CD4-positive, alpha-beta T cell treated with Interferon alpha-2 for 1 hour (primary cell): ENCODE measurements around the gene TFDP1.
"Not testable (repeated sequence)": the region's sequence is repeated elsewhere in the genome, so short reads cannot be mapped to it uniquely, and the experiment has no call there.

Source experiments
- DNase-seq, 2 donors: peaks; one replicate each; pipeline ENCODE4 v3.0.0-alpha.2; 2020 to 2022

Gene TFDP1

DNA sequence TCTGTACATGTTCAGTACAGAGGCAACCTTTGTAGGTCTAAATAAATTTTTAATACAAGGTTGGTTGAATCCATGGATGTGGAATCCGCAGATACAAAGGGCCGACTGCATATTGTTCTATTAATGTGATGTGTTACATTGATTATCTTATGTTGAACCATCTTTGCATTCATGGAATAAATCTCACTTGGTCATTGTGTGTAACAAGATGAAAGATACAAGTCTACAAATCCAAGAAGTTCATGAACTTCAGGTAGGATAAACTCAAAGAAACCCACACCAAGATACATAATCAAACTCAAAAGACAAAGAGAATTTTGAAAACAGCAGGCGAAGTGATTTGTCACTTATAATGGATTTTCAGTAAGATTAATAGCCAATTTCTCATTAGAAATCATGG lies 8.0 kb upstream of the TFDP1 start:
- no peak for DNase-seq

DNA sequence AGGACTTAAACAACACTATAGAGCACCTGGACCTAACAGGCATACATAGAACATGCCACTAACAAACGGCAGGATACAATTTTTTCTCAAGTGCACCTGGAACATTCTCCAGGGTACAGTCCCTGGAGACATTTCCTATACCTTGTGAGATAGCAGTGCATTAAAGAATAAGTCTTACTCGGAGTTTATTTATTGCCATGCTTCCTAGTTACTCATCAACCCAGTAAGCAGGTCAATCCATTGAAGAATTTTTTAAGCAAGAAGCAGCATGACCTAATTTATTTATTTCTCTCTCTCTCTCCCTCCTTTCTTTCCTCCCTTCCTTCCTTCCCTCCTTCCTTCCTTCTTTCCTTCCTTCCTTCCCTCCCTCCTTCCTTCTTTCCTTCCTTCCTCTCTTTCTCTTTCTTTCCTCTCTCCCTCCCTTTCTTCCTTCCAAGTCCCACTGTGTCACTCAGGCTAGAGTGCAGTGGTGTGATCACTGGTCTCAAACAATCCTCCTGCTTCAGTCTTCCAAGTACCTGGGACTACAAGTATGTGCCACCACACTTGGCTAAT lies 6.6 kb upstream of the TFDP1 start:
- no peak for DNase-seq

DNA sequence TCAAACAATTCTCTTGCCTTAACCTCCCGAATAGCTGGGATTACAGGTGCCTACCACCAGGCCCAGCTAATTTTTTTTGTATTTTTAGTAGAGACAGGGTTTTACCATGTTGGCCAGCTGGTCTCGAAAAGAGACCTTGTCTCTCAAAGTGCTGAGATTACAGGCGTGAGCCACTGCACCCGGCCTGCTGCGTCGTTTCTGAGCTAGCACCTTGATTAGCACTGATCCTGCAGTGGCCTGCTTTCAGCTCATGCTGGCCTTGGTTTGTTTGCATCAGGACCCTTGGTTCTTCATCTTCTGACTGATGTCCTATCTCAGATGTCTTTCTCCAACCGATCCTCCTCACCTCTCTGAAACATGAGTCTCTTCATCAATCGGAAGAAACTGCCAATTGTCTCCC lies 4.9 kb upstream of the TFDP1 start:
- no peak for DNase-seq

DNA sequence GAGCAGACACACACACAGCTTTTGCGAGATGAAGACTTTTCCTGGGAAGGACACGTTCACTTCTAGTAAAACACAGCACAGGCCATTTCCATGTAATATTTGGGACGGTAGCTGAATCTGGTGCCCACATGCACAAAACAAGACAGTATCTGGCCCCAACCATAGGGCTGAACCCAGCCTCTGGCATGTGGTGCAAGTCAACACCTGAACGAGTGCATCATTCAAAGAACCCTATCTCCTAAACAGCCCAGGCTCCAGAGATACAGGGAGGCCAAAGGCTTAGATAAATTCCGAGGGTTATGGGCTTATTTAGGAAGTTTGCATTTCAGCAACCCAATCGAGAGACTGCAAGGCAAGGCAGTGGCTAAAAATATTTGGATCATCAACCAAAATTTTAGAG lies 2.7 kb upstream of the TFDP1 start:
- DNase-seq, result no peak

DNA sequence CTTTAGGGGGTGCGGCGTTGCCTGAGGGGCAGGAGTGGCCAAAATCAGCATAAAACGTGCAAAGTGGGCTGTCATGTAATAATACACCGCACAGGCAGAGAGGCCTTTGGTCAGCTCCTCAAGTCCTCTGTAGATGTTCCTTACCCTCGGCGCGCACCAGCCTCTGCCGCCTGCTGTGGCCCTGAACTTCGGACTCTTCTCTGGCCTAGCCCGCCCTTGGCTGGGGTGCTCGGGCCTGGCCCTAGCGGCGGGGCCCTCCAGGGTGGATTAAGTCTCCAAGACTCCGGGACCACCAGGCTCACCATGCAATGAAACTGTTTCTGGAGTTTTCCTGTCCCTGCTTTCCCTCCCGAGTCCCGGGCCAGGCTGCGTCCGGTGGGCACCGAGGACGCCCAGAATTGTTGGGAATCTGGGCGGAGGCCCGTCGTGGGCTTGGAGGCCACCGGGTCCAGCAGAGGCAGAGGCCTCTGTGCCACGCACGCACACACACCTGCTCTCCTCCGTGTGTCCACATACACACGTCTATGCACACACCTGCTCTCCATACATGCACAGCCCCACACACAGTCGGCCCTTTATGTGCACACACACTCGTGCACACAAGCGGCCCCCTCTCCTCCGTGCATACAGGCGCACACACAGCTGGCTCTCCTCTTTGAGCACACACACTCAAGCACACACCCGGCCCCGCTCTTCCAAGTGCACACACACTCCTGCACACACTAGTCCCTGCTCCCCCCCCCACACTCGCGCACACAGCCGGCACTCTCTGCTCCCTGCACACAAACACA lies 1.5 kb upstream of the TFDP1 start:
- DNase-seq, result no peak

DNA sequence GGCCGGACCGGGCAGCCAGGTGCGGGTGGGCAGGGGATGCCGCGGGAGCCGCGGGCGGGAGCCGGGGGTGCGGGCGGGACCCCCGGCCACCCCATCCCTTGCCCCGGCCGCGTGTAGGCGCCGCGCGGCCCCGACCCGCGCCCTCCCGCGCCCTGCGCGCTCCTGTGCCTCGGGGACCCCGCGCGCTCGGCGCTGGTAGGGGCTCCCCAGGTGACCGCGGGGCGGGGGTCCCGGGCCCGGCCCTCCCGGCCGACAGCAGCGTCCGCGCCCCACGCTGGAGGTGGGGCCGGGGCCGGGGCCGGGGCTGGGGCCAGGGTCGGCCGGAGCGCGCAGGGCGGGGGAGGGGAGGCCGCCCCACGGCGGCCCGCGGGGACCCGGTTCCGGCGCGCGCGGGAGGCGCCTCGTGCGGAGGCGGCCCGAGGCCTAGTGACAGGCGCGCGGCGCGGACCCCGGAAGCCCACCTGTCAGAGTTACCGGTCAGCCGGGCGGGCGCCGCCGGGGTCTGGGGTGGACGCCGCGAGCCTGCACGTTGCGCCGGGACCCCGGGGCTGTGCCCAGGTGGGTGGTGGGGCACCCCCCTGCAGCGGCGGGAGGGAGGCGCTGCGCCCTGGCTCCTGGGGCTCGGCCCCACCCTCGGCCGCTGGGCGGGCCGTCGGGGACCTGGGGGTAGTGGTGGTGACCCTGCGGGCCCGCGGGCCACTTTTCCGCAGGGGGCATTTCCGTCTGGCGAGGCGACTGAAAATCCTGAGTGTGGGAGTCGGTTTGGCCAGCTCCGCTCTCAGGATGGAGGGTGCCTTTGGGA lies 518 bp downstream of the TFDP1 start:
- no peak for DNase-seq

DNA sequence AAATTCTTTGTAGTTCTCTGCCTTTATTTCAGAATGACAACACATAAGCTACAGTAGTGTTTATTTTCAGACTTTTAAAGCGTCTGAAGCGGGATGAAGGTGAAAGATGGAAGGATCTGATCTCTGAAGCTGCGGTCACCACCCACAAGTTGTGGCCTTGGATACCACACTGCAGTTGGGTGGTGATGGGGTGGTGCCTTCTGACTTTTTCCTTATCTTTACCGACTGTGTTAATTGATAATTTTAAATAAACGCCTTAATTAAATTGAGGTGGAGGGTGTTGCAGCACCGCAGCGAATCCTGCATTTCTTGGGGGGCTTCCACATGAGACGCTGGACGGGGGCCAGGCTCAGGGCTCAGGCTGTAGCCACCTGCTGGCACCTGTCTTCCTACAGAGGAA lies 1.3 kb downstream of the TFDP1 start:
- DNase-seq, result no peak

DNA sequence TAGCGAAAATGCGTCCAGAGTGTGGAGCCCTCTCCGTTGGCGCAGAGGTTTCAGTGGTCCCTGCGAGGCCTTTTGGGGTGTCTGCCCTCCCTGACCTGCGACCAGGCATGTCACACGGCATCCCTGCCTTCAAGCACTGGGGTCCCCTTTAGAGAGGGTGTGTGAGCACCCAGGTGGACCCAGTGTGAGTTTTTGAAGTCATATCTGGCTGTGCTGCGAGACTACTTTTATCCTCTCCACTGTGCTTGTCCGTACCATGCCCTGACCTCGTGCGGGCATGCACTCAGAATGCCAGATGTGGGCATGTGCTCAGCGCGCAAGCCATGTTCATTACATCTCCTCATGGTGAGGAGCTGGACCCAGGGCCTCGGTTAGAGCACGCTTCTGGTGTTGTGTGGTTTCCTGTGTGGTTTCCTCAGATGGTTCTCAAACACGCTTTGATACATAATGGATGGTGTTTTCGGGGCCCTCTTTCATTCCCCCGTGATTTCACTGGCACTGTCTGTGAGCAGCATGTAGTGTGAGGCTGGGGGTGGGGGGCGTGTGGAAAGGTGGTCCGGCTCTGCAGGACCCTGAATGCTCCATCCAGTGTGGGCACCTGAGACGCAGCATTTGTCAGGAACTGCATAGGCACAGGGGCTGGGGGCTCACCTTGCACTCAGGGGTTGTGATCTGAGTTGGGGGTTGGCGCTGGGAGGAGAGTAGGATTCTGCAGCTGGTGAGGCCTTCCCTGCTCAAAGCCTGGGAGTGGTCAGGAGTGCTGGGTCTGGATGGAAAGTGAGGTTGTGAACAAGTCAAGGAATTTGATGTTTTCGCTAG lies 2.3 kb downstream of the TFDP1 start:
- DNase-seq, result no peak

DNA sequence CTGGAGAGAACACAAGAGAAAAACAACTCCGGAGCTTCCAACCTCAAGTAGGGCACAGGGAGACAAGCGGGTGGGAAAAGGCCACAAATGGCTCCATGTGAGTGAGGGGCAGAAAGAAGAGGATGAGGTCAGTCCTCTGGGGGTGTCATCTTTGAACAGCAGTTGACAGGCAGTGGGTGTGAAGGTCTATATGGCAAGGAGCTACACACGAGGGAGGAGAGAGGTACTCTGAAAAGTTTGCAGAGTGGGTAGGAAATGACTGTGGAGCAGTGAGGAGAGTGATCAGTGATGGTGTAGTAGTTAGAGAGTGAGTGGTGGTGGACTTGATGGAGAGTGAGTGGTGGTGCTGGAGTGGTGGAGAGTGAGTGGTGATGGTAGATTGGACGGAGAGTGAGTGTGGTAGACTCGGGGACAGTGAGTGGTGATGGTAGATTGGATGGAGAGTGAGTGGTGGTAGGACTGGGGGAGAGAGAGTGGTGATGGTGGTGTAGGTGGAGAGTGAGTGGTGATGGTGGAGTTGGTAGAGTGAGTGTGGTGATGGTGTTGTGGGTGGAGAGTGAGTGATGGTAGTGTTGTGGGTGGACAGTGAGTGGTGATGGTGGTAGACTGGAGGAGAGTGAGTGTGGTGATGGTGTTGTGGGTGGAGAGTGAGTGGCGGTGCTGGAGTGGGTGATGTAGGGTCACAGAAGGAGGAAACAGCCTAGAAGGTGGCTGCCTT lies 4.0 kb downstream of the TFDP1 start:
- DNase-seq, result no peak

DNA sequence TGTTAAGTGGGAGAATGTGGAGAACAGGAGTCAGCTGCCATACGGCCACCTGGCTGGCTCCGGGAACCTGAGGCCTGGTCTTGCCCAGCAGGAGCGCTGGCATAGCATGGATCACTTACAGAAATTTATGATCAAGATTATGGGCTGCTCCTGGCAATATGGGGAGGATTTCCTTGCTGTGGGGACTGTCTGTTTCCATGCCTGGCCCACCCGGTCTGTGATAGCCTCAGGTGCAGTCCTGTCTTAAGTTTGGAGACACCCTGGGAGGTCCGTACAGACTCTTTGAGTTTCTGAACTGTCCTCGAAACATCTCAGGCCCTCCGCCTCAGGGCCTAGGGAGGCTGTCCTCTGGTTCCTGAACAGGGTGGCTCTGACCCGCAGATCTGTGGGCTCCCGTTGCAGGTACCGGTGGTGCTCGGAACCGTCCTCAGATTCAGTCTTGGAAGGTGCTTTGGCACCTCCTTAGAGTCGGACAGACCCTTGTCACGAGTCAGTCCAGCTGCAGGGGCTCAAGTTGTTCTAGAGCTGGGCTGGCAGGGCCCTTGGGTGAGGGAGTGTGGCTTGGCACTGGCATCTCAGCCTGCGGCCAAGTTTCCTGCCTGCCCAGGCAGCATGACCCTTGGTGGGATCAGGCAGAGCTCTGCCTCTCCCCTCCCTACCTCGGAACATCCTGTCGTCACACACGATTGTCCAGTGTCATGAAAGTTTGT lies 4.9 kb downstream of the TFDP1 start:
- no peak for DNase-seq

DNA sequence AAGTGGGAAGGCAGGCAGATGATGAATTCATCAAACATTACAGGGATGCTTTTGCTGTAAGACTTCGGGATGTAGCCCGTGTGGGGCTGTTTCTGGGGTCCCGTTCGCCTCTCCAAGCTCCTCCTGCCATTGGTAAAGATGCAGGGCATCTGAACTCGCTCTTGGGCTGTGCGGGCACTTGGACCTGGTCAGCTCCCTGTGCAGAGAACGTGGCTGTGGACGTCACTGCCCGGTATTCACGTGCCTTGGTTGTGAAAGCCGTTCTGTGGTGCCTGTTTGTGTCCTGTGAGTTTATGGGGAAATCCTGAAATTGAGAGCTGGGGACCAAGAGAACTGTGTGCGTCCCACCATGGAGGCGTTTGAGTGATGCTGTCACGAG lies 5.4 kb downstream of the TFDP1 start:
- DNase-seq, result no peak

DNA sequence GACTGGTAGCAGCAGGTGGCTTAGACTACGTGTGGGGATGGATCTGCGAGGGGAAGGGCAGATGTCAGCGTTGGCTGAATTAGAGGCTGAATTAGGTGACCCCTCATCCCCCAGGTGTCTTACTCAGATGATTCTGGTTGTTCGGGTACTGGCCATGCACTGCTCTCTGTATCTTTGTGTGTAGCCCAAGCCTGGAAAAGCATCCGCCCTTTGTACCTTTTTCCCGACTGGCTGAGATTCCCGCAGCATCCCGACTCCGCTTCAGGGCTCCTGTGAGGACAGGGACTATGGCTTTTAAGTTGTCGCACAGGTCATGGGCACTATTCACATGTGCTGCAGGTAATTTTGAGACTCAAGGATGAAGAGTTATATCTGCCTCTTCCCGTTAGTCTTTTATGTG lies 7.2 kb downstream of the TFDP1 start:
- no peak for DNase-seq

DNA sequence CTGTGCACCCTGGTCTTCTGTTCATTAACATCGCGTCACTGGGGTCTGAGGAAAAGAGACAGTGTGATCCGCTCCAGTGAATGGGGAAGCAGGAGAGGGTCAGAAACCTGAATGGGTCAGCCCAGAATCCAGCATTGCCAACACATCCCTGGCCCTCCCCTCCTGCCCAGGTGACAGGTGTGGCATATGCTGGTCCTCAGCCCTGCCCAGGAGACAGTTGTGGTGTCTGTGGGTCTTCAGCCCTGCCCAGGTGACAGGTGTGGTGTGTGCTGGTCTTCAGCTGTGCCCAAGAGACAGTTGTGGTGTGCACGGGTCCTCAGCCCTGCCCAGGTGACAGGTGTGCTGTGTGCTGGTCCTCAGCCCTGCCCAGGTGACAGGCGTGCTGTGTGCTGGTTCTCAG lies 8.0 kb downstream of the TFDP1 start:
- DNase-seq, result no peak

DNA sequence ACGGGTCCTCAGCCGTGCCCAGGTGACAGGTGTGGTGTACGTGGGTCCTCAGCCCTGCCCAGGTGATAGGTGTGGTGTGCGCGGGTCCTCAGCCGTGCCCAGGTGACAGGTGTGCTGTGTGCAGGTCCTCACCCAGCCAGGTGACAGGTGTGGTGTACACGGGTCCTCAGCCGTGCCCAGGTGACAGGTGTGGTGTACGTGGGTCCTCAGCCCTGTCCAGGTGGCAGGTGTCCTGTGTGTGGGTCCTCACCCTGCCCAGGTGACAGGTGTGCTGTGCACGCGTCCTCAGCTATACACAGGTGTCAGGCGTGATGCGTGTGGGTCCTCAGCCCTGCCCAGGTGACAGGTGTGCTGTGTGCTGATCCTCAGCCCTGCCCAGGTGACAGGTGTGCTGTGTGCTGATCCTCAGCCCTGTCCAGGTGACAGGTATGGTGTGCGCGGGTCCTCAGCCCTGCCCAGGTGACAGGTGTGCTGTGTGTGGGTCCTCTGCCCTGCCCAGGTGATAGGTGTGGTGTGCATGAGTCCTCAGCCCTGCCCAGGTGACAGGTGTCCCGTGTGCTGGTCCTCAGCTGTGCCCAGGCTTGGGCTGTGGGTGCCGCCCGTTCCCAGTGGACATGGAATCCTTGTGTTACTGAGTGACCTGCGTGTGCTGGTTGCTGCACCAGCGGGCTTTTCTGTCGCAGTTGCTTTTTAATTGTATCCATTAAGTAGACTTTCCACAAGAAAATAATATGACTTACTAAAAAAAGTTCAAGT lies 9.7 kb downstream of the TFDP1 start:
- DNase-seq, result not testable (repeated sequence)

DNA sequence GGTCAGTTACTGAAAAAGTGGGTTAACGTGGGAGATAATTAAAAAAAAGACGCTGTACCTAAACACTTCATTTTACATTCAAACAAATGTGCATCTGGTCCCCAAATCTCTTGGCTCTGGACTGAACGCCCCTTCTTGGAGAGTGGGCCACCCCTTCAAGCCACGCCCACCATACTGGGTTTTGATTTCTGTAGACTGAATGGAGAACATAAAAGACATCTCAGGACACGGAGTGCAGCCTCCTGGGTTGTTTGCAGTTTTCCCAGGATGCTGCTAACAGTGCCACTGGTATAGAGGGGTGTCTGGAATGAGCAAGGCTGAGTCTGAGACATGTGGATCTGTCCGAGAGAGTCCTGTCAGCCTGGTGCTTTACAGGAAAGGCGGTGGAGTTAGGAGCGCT lies 10.6 kb downstream of the TFDP1 start:
- DNase-seq, result no peak

DNA sequence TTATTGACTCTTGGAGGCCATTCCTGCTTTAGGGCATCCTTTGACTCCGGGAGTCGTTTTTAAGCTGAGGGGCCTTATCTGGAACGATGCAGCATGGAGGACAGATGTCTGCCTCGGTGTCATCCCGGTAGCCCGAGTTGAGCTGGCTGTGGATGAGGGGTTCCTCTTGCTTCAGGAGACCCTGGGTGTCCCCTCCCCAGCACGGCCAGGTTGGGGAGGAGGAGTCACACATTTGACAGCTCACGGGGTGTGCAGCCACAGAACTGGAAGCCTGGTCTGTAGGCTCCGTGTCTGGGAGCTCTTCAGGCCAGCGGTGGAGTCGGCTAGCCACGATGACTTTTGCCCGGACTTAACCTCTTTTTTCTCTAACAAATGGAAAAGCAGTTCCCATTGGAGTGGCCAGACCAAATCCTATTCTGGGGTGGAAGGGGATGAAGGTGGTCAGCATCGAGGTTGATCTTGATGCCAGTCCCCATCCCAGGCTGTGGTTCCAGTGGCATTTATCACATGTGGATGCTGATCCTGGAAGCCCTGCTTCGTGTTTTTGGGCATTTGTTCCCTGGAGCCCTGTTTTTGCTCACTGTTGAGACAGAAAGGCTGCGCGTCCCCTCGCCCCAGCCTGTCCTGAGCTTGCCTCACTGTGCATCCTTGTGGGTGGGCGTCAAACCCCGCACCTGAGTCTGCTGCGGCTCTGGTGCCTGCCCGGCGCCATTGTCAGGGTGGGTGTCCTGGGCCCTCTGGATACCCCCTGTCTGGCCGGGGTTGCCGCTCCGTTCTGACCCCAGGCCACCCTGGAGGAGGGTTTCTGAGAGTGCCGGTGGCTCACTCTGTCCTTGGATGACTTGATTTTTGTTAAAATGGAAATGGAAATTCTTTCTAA lies 12.0 kb downstream of the TFDP1 start:
- DNase-seq, result no peak

DNA sequence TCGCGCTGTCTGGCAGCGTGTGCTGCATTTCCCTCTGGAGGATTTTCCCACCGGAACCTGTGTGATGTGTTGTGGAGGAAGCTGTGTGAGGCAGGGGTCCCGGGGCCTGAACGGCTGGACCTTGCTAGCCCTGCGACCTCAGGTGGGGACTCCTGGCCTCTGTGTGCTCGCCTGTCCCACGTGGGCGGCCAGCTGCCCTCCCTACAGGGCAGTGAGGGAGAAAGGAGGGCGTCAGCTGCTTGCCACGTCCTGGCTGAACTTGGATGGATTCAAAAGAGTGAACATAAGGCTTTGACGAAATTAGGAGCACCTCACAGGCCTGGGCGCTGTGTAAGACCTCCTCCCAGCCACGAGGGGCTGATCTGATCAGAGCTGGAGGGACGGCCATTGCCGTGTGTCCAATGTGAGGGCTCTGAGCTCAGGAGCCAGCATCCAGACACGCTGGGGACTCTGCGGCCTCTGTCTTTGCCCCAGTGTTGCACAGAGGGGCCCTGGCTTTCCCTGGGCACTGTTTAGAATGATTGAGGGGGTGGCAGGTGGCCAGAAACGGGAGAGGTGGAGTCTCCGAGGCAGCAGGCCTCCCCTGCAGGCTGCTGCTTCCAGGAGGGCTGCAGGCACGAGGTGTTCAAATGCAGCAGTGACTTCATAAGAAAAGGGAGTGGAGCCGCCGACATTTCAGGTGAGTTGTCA lies 13.0 kb downstream of the TFDP1 start:
- DNase-seq, result no peak

DNA sequence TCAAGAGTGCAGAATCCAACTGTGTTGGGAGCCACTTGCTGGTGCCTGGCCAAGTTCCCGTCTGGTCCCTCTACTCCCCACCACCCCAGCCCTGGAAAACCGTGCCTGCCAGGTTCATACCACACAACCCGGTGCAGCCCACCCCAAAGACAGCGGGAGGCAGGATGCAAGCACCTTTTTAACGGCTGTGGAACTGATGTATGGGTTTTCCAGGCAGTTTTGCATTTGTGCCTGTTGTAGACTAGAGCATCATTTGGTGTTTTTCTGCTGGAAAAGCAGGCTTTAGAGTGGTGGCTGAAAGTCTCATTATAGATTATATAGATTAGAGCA lies 13.5 kb downstream of the TFDP1 start:
- DNase-seq, result no peak

DNA sequence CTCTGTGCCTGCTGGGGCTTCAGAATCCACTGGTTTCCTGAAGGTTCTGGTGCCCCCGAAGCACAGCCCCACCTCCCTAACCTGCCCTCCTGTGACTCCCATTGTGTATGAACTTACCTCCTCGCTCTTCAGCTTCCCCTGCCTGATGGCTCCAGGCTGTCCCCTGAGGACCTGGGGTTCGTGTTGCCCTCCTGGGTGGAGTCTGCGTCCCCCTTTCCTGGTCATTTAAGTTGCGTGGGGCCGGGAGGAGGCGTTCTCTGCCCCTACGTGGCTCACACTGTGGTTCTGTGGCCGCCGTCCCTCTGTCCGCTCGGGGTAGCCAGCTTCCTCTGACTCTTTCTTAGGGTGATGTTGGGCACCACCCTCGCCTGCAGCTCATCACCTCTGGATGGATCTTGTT lies 13.9 kb downstream of the TFDP1 start:
- DNase-seq, result no peak

DNA sequence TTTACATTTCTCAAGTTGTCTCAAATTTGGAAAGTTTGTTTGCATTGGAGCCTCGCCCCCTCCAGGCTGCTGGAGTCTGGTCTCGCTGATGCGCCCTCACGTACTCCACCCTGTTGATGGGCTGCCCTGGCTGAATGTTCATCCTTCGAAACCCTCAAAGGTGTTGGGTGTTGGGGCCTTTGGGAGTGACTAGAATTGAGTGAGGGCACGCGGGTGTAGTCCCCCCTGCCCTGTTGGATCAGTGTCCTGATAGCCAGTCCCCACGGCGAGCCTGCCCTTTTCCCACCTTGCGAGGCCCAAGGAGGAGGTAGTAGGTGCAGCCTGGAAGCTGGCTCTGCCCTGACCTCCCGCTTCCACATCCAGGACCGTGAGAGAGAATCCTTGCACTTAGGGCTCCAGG lies 14.8 kb downstream of the TFDP1 start:
- DNase-seq, result no peak
